Endometrium (tissue), 2 donors: ENCODE measurements around the gene ANXA11.
"Not testable (repeated sequence)": the region's sequence is repeated elsewhere in the genome, so short reads cannot be mapped to it uniquely, and the experiment has no call there.

ENCODE experiments used
- FAIRE-seq: peaks from 2 replicates; lab custom pipeline; 2012; peaks lifted over from hg19 to GRCh38; lab: Jason Lieb, UNC
- donor health status: control.
- donor health status: control.

The ANXA11 gene

DNA sequence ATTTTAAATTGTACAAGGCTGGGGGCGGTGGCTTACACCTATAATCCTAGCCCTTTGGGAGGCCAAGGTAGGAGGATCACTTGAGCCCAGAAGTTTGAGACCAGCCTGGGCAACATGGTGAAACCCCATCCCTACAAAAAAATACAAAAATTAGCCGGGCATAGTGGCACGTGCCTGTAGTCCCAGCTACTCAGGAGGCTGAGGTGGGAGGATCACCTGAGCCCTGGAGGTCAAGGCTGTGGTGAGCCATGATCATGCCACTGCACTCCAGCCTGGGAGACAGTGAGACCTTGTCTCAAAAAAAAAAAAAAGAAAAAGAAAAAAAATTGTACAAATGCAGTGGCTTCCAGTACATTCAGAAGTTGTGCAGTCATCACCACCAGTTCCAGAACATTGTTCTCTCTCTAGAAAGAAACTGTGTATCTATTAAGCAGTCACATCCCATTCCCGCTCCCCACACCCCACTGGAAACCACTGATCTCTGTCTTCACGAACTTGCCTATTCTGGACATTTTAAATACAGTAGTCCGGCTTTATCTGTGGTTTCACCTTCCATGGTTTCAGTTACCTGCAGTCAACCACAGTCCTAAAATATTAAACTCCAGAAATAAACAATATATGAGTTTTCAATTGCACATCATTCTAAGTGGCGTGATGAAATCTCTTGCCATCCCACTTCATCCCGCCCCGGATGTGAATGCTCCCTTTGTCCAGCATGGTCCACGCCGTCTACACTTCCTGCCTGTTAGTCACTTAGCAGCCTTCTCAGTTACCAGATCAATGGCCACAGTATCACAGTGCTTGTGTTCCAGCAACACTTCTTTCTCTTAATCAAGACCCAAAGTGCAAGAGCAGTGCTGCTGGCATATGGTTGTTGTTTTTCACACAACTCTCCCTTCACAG, 59.7 kb downstream of the ANXA11 start:
- not testable (repeated sequence) for FAIRE-seq

DNA sequence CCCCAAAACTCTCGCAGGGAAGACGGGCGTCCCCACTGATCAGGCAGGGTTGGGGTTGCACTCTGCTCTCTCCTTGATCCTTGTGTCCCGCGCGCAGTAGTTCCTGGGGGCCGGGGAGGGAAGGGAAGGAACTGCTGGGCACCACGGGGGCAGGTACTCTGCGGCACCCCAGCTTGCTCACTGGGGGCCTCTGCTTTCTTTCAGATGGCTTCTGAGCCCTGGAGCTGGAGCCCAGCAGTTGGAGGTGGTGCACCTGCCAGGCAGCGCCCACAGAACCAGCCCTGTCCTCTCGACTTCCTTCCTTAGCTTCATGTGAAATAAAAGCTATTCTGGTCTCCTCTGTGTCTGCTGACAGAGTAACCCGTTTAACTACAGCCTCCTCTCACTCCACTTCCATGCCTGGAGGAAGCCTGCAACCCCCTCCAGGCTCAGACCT, 60.6 kb downstream of the ANXA11 start:
- FAIRE-seq: no peak

DNA sequence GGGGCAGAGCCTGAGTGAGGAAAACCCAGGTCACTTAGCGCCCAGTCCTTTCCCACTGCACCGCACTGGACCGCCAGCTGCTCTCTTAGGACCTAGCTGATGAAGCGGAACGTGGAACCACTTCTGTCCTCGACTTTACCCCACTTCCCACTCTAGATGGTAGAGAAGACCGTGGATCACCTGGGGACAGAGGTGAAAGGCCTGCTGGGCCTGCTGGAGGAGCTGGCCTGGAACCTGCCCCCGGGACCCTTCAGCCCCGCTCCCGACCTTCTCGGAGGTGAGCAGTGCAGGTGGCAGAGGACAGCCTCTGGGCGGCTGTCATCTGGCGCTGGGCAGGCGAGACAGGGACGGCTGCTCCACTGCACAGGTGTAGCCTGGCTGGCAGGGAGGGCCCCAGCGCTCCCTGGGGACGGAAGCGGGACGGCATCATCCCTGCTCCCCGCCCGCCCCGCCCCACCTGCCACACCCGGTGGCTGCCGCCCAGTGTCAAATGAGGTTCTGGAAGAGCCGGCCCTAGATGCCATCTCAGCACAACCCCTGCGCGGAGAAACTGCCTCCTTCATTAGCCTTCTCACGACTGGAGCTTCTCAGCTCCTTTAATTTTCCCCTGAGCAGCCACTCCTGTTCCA, 61.2 kb downstream of the ANXA11 start:
- no peak for FAIRE-seq

DNA sequence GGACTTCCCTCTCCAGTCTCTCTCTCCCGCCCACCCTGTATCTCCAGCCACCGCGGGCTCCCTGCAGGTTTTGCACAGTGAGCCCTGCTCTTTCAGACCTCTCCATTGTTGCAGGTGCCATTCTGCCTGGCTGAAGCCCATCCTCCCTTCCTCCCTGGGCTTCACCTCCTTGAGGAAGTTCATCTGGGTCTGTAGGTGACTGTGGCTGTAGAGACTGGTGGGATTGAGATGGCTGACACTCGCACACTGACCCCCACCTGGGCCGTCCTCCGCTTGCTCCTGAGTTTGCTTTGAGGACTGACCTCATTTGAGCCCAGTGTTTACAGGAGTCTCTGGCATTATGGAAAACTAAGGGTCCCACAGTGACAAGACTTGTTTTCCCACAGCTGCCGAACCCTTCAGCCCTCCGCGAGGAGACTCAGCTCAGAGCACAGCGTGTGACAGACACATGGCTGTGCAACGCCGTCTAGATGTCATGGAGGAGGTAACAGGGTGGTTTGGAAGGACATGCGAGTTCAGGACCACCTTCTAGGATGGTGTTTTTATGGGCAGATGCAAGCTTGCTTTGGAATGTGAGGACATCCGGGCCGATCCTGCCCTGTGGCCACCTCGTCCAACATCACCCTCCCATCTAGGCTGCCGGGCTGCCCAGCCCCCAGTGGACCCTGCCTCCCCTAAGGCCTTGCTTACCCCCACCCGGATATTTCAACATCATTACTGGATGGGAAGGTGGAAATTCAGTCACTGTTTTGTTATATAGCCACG, 63.5 kb downstream of the ANXA11 start:
- FAIRE-seq: no peak

DNA sequence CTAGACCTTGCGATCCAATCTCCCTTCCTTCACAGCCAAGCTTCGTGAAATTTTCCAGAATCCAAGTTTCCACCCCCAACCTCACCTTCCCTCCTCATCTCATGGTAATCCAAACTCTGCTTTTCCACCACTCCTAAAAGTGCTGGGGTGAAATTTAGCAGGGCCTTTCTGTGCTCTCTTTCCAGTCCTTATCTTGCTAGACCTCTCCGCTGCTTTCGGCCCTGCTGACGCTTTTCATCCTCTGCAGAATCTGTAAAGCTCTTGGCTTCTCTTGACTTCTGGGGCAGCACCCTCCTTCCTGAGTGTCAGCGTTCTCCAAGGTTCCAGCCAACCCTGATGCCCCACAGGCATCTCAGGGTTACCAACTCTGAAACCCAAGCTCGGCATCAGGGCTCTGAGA, 65.1 kb downstream of the ANXA11 start:
- no peak for FAIRE-seq

DNA sequence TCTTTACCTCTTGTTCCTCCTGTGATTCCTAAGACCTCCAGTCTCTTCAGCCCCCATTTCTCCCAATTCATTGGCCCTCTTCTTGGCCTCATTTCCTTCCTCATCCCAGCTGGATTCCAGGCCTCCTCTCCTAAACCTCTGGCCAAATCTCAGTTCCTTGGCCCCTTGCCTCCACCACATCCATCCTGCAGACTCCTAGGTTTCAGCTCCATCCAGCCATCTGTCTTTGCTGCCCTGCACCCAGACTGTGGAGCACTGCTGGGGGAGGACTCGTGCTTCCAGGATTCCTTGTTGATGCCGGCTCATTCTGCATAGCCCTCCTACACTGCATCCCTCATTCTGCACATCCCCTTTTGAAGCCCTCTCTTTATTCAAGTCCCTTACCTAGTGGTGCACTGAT, 66.1 kb downstream of the ANXA11 start:
- no peak for FAIRE-seq

DNA sequence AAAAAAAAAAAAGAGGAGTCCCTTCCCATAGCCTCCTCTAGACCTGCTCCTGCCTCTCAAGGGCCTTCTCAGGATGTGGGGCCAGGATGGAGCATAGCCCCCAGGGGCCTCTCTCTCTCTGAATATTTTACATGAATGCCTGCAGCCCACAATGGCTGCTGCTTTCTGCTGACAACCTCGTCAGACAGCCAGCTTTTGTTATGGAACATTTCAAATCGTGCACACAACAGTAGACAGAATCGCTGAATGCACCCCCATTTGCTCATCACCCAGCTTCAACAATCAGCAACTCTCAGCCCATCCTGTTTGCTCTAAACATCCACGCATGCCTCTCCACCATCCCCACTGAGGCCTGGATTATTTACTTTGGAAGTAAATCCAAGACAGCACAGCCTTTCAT, 67.4 kb downstream of the ANXA11 start:
- FAIRE-seq: no peak

DNA sequence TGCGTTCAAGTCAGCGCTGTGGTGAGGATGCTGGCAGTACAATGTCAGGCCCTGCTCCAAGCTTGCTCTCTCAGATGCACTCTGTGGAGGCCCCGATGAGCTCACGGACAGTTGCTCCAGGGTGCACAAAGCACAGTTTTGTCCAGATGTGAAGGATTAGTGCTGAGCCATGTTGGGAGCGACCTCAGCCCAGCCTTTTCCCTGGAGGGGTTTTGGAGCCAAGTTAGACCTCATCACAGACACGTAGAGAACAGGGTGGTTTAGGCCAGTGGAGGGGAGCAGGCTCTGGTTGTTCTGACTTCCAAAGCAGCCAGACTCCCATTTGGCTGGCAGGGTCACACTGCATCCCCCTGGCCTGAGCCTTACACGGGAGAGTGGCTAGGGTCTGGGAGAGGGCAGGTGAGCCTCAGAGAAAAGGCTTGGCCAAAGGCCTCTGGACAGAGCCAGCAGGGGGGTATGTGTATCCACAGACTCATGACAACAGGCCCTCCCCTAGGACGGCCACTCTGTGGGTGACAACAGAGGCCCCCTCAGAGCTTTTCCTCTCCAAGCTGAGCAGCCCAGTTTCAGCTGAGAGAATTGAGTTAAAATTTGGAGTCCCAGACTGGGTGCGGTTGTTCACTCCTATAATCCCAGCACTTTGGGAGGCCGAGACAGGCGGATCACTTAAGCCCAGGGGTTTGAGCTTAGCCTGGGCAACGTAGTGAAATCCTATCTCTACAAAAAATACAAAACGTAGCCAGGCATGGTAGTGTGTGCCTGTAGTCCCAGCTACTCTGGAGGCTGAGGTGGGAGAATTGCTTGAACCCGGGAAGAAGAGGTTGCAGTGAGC, 68.1 kb downstream of the ANXA11 start:
- no peak for FAIRE-seq

DNA sequence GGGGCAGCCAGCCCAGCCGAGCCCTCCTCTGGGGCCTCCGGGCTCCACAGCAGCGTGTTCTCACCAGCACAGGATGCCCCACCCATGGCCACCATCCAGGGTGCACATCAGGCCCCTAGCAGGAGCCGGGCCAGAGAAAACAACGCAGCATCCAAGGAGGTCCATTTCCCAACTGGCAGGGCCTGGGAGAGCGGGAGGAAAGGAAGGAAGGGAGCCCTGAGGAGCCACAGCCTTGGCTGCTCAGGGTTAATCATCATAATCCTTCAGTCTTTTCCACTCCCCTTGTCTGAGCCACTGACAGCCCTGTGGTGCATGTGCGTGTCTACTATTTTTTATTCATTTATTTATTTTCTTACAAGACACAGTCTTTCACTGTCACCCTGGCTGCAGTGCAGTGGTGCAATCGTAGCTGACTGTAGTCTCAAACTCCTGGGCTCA, 69.2 kb downstream of the ANXA11 start:
- FAIRE-seq: no peak

DNA sequence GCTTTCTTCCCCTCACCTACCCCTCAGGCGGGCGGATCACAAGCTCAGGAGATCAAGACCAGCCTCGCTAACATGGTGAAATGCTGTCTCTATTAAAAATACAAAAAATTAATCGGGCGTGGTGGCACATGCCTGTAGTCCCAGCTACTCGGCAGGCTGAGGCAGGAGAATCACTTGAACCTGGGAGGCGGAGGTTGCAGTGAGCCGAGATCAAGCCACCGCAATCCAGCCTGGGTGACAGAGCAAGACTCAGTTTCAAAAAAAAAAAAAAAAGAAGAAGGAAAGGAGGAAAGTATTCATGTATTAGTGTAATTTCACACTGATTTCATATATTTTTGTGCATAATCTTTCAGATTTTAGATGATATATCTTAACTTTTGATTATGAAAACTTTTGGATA, 71.7 kb downstream of the ANXA11 start:
- not testable (repeated sequence) for FAIRE-seq

DNA sequence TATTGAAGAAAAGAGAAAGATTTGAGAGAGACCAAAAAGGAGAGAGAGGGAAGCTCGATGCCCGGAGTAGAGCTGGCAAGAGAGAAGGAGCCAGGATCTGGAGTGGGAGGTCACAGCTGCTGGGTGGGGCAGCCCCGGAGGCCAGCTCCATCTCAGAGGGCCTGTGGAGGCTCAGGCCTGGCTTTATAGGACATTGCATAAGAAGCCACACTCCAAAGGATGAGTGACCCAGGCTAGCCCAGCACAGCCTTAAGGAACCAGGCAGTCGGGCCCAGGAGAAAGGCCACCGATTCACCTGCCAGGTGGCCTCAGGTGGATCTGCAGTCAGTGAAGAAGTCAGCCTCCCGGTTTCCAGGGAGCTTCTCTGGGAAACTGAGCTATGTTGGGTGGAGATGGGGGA, 72.1 kb downstream of the ANXA11 start:
- FAIRE-seq: no peak

DNA sequence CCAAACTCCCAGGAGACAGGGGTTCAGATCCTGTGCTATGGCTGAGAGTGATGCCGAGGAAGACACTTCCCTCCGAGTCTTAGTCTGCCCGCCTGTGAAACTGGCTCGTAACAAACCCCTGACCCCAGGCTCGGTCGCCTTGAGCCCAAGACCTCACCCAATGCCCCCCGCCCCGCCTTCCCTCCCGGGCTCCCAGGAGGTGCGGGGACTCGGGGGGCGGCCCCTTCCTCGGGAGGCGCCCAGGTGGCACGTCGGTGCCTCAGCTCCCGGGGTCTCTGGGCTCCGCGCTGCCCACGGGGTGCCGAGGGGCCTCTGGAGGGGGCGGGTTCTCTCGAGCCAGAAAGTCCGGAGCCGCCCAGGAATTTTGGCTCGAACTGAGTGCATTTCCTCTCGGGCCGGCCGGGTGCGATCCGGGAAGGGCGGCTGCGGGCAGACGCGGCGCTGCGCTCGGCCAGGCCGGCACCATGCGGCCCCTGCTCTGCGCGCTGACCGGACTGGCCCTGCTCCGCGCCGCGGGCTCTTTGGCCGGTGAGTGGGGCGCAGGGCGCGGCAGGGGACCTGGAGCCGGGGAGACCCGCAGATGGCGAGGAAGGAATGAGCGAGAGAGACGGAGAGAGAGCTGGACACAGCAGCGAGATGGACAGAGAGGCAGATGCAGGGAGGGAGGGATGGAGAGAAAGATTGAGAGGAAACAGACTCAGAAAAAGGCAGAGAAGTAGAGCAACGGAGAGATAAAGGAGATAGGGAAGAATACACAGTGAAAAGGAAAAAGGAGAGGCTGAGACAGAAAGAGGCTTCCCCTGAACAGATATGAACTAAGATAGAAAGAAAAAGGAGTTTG, 72.8 kb downstream of the ANXA11 start, which contains the start of gene PLAC9:
TSS of gene PLAC9 (plus strand) at position 432 of the 841 bp plus-strand sequence. CDS start at position 465, 33 bp downstream.
- FAIRE-seq: no peak

DNA sequence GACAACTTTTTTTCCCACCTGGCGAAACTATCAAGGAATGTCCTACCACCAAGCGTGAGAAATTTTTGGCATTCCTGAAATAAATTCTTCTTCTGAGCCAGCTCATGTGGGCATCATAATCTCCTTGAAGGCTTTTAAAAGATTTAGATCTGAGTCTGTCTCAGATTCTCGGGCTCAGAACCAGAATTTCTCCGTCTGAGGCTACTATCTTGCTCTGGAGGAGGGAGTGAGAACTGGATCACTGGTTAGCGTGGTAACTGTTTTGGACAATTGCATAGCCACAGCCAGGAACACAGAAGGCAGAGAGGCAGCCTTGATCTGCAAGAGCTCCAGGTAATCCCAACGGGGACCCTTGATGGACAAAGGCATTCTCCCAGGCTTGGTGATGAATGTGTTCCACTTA, 73.8 kb downstream of the ANXA11 start:
- FAIRE-seq: no peak

DNA sequence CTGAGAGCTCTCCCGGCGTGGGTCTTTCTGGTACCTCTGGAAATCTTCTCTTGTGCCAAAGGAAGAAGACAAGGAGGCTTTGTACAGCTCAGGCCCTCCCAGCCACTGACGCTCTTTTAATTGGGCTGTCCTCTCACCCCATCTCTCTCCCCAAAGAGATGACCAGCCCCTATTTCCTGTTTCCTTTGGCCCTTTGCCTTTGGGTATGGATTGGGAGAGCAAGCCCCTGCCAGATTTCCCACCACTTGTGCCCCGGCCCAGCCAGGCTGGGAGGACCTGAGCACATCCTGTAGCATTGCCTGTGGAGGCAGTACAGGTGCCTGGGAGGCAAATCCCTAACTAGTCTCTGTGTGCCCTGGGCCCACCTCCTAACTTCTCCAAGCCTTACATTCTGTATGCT, 78.5 kb downstream of the ANXA11 start:
- FAIRE-seq: no peak

DNA sequence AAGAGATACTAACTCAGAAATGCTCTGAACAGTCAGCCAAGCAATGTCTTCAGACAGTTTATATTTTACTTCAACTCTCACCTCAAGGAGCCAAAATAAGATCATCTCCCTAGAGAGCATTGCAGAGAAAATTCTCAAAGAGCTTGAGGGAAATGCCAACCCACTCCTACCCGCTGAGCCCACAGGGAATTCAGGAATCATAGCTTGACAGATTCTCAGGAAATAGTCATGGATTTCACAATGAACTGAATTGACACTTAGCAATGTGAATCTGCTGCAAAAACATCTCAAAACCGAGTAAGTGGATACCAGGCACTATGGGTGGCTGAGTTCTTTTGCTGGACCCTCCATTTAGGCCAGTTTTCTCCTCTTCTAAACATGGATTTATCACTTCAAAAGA, 82.6 kb downstream of the ANXA11 start:
- FAIRE-seq: no peak

DNA sequence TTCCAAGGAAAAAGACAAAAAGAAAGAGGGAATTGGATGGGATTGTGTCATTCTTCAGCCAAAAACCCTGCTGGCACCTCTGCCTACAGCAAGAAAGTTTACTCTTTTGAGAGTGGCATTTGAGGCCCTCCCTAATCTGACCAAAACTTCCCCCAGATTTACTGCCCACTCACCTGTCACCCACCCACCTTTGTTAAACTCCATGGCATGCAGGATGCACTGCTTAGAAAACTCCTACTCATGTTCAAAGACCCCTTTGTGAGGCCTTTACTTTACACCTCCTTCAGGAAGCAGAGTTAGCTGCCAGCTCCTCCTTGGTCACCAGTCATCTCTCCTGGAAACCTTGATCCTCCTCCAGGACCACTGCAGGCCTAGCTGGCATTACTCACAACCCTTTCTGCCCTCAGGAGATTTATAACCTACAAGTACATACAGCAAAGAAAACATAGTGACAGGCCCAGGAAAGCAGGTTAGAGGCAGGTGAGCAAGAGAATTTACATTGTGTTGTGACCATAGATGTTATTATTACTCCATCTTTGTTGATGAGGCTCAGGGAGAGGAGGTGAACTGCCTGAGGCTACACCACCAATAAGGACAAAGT, 83.1 kb downstream of the ANXA11 start:
- FAIRE-seq: no peak

DNA sequence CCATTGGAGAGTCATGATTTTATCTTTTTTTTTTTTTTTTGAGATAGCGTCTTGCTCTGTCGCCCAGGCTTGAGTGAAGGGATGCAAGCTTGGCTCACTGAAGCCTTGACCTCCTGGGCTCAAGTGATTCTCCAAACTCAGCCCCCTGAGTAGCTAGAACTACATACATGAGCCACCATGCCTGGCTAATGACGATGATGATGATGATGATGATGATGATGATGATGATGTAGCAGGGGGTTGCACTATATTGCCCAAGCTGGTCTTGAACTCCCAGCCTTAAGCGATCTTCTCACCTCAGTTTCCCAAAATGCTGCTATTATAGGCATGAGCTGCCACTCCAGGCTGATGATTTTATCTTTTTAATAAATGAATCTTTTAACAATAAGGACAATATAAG, 86.7 kb downstream of the ANXA11 start:
- no peak for FAIRE-seq

DNA sequence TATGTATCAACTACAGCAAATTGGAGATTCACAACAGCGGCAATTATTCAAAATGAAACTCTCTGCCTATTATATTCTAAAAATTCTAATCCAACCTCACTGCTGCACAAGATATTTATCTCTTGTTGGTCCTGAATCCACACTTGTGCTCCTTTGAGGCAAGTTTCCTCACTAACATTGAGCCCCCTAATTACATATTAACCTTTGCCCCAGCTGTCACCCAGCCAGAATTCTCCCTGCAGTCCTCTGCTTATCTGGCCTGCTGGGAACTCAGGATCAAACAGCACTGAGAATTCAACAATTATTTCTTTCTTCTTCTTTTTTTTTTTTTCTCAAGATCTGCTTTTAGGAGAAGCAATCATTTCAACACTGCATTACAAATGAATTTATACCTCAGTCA, 94.4 kb downstream of the ANXA11 start:
- FAIRE-seq: no peak

DNA sequence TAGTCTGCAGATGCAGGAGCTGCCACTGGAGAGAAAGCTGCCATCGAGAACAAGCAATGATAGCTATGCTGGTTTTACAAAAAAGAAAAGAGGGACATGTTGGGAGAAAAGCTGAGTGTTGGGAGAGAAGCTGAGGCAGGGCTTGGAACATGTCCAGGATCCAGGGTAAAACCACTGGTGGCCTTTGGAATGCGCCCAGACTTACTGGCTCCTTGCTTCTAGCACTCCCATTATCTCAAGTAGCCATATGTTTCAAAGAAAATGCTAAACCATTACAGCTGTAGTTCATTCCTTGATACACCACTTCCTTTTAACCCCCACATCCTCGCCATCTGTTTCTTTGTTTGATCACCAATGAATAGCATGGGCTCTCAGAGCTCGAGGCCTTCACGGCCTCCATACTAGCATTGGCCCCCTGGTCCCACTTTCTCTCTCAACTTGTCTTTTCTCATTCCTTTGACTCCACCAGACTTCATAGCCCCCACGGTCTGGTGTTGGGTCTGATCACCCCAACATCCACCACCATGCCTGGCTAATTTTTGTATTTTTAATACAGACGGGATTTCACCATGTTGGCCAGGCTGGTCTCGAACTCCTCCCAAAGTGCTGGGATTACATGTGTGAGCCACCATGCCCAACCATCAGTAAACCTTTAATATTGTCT, 96.6 kb downstream of the ANXA11 start:
- no peak for FAIRE-seq
